Activated CD4-positive, alpha-beta T cell treated with anti-CD3 and anti-CD28 coated beads, Interleukin-2, amount 10 ng/mL, durations not matched to agents 7 days and 5 days (primary cell): ENCODE data around the gene CCL5. TPM values are rescaled to one million over a fixed set of nuclear protein-coding genes. Genes with fewer than 3 reads are reported as not detected.

Experiments
- CTCF ChIA-PET: fragments of 350-600 bp; sonication (Branson Sonifier 250); formaldehyde crosslinking; loops from one replicate; lab custom pipeline; 2021; ENCODE audit warnings: antibody characterized with exemption; lab: Charles Lee
- POLR2A ChIA-PET: fragments of 350-600 bp; sonication (Branson Sonifier 250); formaldehyde crosslinking; loops from one replicate; lab custom pipeline; 2021; ENCODE audit warnings: antibody characterized with exemption; lab: Charles Lee
- DNase-seq: peaks from one replicate; pipeline ENCODE4 v3.0.0-alpha.2; 2020
- H3K27ac Mint-ChIP-seq: one replicate; pipeline ENCODE4 v1.8.0; 2021; ENCODE audit warnings: mild to moderate bottlenecking, moderate library complexity, mixed read lengths
- H3K27me3 Mint-ChIP-seq: one replicate; pipeline ENCODE4 v1.8.0; 2021; ENCODE audit warnings: mixed read lengths
- H3K36me3 Mint-ChIP-seq: one replicate; pipeline ENCODE4 v1.8.0; 2021; ENCODE audit warnings: low read depth, mixed read lengths
- H3K4me1 Mint-ChIP-seq: one replicate; pipeline ENCODE4 v1.8.0; 2021; ENCODE audit warnings: mixed read lengths
- H3K4me3 Mint-ChIP-seq: one replicate; pipeline ENCODE4 v1.8.0; 2021; ENCODE audit warnings: mild to moderate bottlenecking, moderate library complexity, mixed read lengths
- H3K9me3 Mint-ChIP-seq: one replicate; pipeline ENCODE4 v1.8.0; 2021; ENCODE audit warnings: mixed read lengths
- total RNA-seq, 2 experiments: library from RNA; stranded (reverse); gene quantifications; one replicate each; pipeline ENCODE4 v1.2.3, GENCODE V29; 2021

CCL5 gene
- total RNA-seq, 2 experiments from 2014 or later: 68.7 to 81.3 TPM

DNA sequence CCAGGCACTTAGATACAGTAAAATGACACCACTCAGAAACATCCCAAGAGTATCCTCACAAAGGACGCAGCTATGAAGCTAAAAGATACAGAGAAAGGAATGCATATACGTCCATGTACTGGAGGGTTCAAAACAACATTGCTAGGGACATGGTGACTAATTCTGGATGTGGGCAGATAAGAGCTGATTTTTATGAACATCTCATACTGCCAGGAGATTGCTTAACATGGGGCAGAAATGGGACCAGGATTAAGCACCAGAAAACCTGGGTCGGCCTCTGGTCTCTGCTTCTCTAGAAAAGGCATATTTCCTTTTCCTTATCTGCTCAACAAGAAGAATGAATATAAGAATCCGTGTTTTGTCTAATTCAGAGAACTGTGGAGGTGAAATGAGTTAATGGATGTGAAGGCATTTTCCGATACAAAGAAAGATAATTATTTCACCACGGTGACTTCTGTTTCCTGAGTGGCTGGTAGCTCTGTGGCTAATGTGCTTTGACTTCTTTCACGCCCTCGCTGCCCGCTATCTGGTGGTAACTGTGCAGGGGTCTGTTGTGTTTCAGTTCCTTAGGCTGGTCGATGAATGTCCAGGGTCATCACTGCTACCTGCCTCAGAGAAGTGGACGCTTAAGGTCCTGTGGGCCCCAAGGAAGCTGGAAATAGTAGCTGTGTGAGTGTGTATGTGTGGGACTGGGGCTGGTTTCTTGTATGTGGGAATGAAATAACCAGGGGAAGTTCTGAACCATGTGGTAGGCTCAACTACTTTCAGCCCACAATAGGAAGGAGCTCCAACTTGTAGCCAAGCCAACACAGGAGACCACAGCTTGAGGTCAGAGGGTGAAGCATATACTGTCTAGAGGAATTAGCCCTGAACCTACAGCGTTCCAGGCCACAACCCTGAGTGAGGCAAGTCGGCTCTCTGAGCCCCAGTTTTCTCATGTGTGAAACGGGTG is 15.8 kb upstream of the CCL5 start:
- DNase-seq: peak; percentile 52
- peaks cover 4% of the 10 kb centered on the region for H3K9me3 Mint-ChIP-seq
- ChIA-PET POLR2A (interaction anchor here (0.9 kb wide), 1 partner anchor 16 kb away, joined by 3 read pairs; the partner anchor contains the start of gene CCL5), CTCF (interaction anchor here (0.8 to 1.9 kb wide), 10 partner anchors 9 to 638 kb away, joined by 3 to 6 read pairs (median 3); partner anchors contain the start of genes CCL5 and RDM1)
- no peaks in the 10 kb centered on the region for H3K27me3 Mint-ChIP-seq
- peaks cover 74% of the 10 kb centered on the region for H3K4me1 Mint-ChIP-seq
- H3K27ac Mint-ChIP-seq: peak overlapping the region; percentile 74
- H3K4me3 Mint-ChIP-seq: peak overlapping the region; percentile 33
- H3K36me3 Mint-ChIP-seq: peaks cover 3% of the 10 kb centered on the region

DNA sequence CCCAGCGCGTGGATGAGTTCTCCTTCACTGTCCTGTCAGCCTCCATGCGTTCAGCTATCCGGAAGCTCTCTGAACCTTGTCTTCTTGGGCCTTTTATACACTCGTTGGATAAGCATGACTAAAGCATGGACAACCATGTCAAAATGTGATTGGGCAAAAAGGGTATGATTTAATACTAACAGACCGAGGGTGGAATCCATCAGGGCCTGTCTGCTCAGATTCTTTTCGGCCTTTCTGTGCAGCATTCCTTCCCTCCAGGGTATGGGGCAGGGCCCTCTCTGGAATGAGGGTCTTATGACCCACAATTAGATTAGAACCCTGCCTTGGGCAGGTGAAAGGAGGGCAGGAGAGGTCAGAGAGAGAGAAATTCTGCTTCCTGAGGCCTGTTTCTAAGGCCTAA is 14.0 kb upstream of the CCL5 start:
- H3K27me3 Mint-ChIP-seq: no peaks in the 10 kb centered on the region
- peaks cover 74% of the 10 kb centered on the region for H3K4me1 Mint-ChIP-seq
- POLR2A ChIA-PET: no interaction called here
- no peak for DNase-seq
- H3K9me3 Mint-ChIP-seq: peaks cover 4% of the 10 kb centered on the region
- H3K27ac Mint-ChIP-seq: no peak overlapping the region
- CTCF ChIA-PET: interaction anchor here (1.1 kb wide), 1 partner anchor 130 kb away, joined by 3 read pairs; no protein-coding TSS in a partner anchor
- peaks cover 1% of the 10 kb centered on the region for H3K36me3 Mint-ChIP-seq
- H3K4me3 Mint-ChIP-seq: no peak overlapping the region

DNA sequence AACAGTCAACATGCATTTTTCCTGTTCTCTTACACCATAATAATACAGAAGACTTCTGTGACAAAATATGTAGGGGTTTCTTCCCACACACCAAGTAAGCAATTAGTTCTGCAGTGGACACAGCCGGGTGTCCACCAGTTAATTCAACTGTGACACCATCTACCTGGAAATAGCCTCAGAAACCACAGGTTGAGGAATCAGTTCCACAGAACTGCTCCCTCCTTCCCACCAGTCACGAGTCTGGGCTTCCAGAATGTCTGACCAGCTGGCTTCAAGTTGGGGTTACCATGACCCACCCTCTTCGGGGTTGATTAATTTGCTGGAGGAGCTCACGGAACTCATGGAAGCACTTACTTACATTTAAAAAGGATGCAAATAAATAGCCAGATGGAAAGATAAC is 13.6 kb upstream of the CCL5 start:
- Mint-ChIP-seq H3K9me3 (peaks cover 4% of the 10 kb centered on the region), H3K4me1 (peaks cover 74% of the 10 kb centered on the region), H3K27me3 (no peaks in the 10 kb centered on the region), H3K4me3 (no peak overlapping the region), H3K27ac (no peak overlapping the region), H3K36me3 (peaks cover 1% of the 10 kb centered on the region)
- ChIA-PET CTCF (interaction anchor here (1.4 to 1.7 kb wide), 2 partner anchors 15 to 22 kb away, joined by 3 to 4 read pairs; no protein-coding TSS in a partner anchor), POLR2A (no interaction called here)
- no peak for DNase-seq

DNA sequence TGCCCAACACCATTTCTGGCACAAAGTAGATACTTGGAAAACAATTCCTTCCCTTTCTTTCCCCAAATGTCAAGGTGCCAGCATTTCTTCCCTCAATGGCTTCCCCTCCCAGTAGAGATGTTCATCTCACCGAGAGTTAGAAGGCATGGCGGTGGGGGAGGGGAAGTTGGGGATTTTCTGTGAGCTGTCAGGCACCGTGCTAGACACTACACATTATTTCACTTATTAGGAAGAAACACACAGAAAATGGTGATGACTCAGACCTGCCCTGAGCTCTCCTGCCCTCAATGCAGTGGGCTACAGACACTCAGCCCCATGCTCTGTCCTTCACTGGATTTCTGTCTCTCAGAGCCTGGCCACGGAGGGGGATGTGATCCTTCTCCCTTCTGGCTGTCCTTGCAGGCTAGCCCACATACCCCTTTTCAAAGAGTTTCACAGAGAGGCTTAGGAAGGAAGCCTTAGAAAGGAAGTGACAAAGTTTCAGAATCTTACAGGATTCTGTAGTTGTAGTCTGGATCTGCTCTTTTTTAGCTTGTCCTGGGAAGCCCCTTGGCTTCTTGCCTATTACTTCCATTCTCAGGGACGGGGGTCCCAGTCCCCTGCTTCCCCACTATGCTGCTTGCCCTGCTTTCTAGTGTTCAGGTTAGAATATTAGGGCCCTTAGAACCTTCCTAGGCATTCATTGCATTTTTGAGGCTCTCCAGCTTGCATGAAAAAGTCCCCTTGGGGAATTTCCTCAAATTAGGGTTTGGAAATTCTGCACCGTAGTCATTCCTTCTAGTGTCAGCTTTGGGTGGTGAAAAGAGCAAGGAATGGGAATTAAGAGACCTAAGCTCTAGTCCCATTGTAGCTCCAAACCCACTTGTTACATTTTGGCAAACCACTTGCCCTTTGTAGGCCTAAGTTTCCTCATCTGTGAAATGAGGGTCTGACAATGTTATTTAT is 12.2 kb upstream of the CCL5 start:
- ChIA-PET CTCF (interaction anchor here (0.7 to 5.5 kb wide), 8 partner anchors 8 to 43 kb away, joined by 3 to 23 read pairs (median 4); partner anchors contain the start of gene CCL5), POLR2A (no interaction called here)
- Mint-ChIP-seq H3K27ac (peak overlapping the region; percentile 88), H3K4me1 (peaks cover 67% of the 10 kb centered on the region), H3K9me3 (peaks cover 4% of the 10 kb centered on the region), H3K4me3 (no peak overlapping the region), H3K36me3 (peaks cover 1% of the 10 kb centered on the region), H3K27me3 (no peaks in the 10 kb centered on the region)
- DNase-seq: peak; percentile 23

DNA sequence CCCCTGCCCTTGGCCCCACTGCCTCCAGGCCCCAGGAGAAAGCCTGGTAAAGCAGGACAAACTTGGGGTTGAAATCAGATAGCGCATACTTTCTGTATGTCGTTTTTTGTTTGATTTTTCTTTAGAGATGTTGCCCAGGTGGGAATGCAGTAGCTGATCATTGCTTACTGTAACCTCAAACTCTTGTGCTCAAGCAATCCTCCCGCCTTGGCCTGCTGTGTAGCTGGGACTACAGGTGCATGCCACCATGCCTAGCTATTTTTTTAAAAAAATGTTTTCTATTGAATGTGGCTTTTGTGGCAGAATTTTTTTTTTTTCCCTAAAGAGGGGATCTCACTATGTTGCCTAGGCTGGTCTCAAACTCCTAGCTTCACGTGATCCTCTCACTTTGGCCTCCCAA is 11.1 kb upstream of the CCL5 start:
- peaks cover 4% of the 10 kb centered on the region for H3K9me3 Mint-ChIP-seq
- H3K36me3 Mint-ChIP-seq: peaks cover 1% of the 10 kb centered on the region
- POLR2A ChIA-PET: interaction anchor here (0.6 kb wide), 2 partner anchors 49 to 112 kb away, joined by 3 to 4 read pairs; no protein-coding TSS in a partner anchor
- no peaks in the 10 kb centered on the region for H3K27me3 Mint-ChIP-seq
- peak overlapping the region; percentile 22 for H3K4me3 Mint-ChIP-seq
- peak overlapping the region; percentile 90 for H3K27ac Mint-ChIP-seq
- peaks cover 62% of the 10 kb centered on the region for H3K4me1 Mint-ChIP-seq
- peak; percentile 17 for DNase-seq
- CTCF ChIA-PET: interaction anchor here (0.6 to 5.5 kb wide), 7 partner anchors 12 to 644 kb away, joined by 3 to 23 read pairs (median 4); partner anchors contain the start of genes CCL3, CCL5, MYO19 and PIGW

DNA sequence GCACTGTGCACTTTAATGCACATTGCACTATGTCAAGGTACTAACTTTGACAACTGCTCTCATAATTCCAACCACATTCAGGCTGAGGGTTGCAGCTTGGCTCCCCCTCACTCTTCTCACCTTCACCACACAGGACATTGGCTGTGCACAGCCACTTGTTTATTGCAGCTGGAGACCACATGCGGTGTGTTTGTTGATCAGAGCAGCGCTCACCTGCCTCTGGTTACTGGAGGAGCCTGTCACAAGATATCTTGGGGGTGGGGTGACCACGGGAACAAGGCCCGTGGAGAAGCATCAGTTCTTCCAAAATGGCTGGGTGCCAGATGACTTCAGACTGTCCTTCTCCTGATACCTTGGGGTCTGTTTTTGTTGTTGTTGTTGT is 10.6 kb upstream of the CCL5 start:
- peak; percentile 77 for DNase-seq
- CTCF ChIA-PET: interaction anchor here (0.6 to 5.5 kb wide), 6 partner anchors 11 to 644 kb away, joined by 3 to 23 read pairs (median 4); partner anchors contain the start of genes CCL5, MYO19 and PIGW
- no peaks in the 10 kb centered on the region for H3K27me3 Mint-ChIP-seq
- peak overlapping the region; percentile 22 for H3K4me3 Mint-ChIP-seq
- POLR2A ChIA-PET: interaction anchor here (0.6 to 1.0 kb wide), 3 partner anchors 11 to 112 kb away, joined by 3 to 4 read pairs (median 3); partner anchors contain the start of gene CCL5
- H3K4me1 Mint-ChIP-seq: peaks cover 57% of the 10 kb centered on the region
- peaks cover 1% of the 10 kb centered on the region for H3K36me3 Mint-ChIP-seq
- peak overlapping the region; percentile 90 for H3K27ac Mint-ChIP-seq
- H3K9me3 Mint-ChIP-seq: peaks cover 4% of the 10 kb centered on the region

DNA sequence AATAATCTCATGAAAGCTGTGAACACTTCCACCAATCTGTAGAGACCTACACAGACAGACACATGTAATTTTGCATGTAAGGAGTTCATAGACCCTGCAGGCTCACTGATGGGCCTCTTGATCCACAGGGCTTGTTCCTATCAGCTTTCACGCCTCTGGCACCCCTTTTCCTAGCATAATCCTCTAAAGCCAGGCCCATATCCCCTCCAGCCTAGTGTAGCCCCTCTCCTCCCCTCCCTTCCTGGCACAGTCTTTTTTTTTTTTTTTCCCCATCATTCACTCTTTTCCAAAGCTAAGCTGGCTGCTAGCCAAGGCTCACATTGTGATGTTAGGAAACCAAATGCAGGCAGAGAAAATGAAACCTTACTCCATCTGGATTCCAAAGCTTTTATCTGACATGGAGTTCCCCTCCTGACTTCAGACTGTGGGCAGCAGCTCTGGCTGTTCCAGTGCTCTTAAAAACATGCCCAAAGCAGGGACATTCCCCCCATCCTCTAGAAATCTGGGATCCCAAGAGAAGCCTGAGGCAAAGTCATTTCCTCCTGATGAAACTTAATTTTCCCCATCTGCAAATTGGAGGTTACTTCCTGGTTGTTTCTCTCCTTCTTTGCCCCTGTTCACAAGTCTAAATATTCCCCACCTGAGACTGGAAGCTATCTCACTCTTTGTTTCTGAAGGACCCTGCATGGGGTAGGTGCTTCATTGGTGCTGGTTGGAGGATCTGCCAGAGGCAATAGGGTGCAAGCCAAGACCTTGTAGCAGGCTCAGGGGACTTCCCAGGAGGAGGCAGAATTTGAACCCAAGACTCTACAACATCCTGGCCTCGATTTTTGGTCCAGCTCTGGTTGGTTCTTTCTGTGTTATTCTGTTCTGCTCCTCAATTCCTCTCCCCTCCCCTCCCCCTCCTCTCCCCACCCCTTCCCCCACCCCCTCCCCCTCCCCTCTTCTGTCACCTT is 9.9 kb upstream of the CCL5 start:
- H3K36me3 Mint-ChIP-seq: peaks cover 1% of the 10 kb centered on the region
- H3K4me3 Mint-ChIP-seq: no peak overlapping the region
- CTCF ChIA-PET: interaction anchor here (0.6 to 5.5 kb wide), 7 partner anchors 10 to 1137 kb away, joined by 3 to 23 read pairs (median 3); partner anchors contain the start of genes CCL5 and HEATR9
- no peak for DNase-seq
- peaks cover 4% of the 10 kb centered on the region for H3K9me3 Mint-ChIP-seq
- peaks cover 55% of the 10 kb centered on the region for H3K4me1 Mint-ChIP-seq
- no peaks in the 10 kb centered on the region for H3K27me3 Mint-ChIP-seq
- POLR2A ChIA-PET: interaction anchor here (1.0 kb wide), 1 partner anchor 10 kb away, joined by 3 read pairs; the partner anchor contains the start of gene CCL5
- peak overlapping the region; percentile 90 for H3K27ac Mint-ChIP-seq

DNA sequence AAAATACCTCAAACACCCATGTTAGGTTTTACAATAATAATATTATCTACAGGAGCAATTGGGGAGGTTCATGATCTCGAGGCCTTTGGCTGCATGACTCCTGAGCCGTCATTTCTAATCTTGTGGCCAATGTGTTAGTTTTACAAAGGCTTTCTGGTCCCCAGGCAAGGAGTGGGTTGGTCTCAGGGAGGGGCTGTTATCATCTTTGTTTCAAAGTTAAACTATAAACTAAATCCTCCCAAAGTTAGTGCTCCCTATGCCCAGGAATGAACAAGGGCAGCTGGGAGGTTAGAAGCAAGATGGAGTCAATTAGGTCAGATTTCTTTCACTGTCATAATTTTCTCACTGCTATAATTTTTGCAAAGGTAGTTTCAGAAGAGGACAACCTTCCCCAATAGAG is 9.1 kb upstream of the CCL5 start:
- peaks cover 54% of the 10 kb centered on the region for H3K4me1 Mint-ChIP-seq

DNA sequence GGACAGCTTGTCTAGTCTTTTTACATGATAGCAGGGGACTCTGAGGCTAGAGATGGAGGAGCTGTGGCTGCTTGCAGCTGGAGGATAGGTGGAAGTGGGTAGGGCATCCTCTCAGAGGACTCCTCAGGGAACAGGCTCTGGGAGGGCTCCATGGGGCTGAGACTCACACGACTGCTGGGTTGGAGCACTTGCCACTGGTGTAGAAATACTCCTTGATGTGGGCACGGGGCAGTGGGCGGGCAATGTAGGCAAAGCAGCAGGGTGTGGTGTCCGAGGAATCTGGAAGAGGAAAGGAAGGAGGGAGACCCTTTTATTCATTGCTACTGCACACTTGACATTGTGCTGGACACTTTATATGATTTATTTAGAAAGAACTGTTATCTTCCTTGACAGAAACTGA is 1.8 kb downstream of the CCL5 start:
- Mint-ChIP-seq H3K27me3 (no peaks in the 10 kb centered on the region), H3K36me3 (peaks cover 6% of the 10 kb centered on the region), H3K9me3 (no peaks in the 10 kb centered on the region), H3K4me3 (peak overlapping the region; percentile 64), H3K27ac (peak overlapping the region; percentile 32), H3K4me1 (peaks cover 63% of the 10 kb centered on the region)
- ChIA-PET POLR2A (no interaction called here), CTCF (interaction anchor here (1.1 to 4.0 kb wide), 4 partner anchors 8 to 12 kb away, joined by 3 to 23 read pairs (median 4); partner anchors contain the start of gene HEATR9)
- no peak for DNase-seq

More for the DNA sequence above, 9.1 kb upstream of the CCL5 start:
- CTCF ChIA-PET: interaction anchor here (0.8 to 5.5 kb wide), 5 partner anchors 10 to 26 kb away, joined by 3 to 23 read pairs (median 3); partner anchors contain the start of genes CCL5 and HEATR9
- H3K27ac Mint-ChIP-seq: peak overlapping the region; percentile 77
- H3K27me3 Mint-ChIP-seq: no peaks in the 10 kb centered on the region
- no peak overlapping the region for H3K4me3 Mint-ChIP-seq
- DNase-seq: no peak
- peaks cover 4% of the 10 kb centered on the region for H3K9me3 Mint-ChIP-seq
- POLR2A ChIA-PET: no interaction called here
- H3K36me3 Mint-ChIP-seq: peaks cover 1% of the 10 kb centered on the region

DNA sequence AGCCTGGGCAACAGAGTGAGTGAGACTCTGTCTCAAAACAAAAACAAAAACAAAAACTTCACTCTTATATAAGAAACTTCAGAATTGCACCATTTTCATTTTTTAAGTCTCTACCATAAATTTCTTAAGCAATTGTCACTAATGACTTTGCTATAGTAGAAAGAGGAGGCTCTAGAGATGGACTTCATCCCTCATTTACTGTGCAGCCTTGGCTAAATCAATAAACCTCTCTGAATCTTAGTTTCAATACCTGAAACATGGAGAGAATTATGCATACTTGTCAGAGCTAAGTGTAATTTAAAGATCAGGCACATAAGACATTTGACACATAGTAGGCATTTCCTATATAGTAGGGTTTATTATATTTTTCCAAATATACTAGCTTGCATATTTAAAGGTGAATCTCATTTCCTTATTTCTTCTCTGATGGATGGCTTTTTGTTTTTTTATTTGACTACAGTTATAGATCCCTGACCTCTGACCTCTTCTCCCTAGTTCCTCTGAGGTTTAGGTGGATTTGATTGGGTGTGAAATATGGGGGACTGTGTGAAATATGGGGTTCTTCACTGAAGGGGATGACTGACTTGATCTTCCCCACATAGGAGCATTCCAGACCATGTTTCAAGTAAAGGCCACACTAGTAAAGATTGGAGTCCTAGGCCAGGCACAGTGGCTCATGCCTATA is 2.7 kb downstream of the CCL5 start:
- peak overlapping the region; percentile 23 for H3K4me3 Mint-ChIP-seq
- no peaks in the 10 kb centered on the region for H3K9me3 Mint-ChIP-seq
- H3K27me3 Mint-ChIP-seq: no peaks in the 10 kb centered on the region
- CTCF ChIA-PET: interaction anchor here (0.7 to 4.0 kb wide), 6 partner anchors 9 to 36 kb away, joined by 3 to 23 read pairs (median 5); partner anchors contain the start of gene HEATR9
- no peak for DNase-seq
- peaks cover 67% of the 10 kb centered on the region for H3K4me1 Mint-ChIP-seq
- H3K36me3 Mint-ChIP-seq: peaks cover 8% of the 10 kb centered on the region
- POLR2A ChIA-PET: no interaction called here
- H3K27ac Mint-ChIP-seq: no peak overlapping the region
